ENCODE data around the gene AGER. TPM values are rescaled to one million over a fixed set of nuclear protein-coding genes. Genes with fewer than 3 reads are reported as not detected.

Gene AGER
- total RNA-seq, 1 donor from 2014 or later: 1,590 TPM

- Histone ChIP-seq H3K27me3 (peaks cover 27% of the 10 kb centered on the region), H3K9me3 (no peaks in the 10 kb centered on the region), H3K36me3 (no peaks in the 10 kb centered on the region), H3K4me3 (peak within 1 kb of the TSS; percentile 75), H3K27ac (no peak within 1 kb of the TSS), H3K4me1 (peaks cover 28% of the 10 kb centered on the region)
- TF ChIP-seq, protein P1, sequence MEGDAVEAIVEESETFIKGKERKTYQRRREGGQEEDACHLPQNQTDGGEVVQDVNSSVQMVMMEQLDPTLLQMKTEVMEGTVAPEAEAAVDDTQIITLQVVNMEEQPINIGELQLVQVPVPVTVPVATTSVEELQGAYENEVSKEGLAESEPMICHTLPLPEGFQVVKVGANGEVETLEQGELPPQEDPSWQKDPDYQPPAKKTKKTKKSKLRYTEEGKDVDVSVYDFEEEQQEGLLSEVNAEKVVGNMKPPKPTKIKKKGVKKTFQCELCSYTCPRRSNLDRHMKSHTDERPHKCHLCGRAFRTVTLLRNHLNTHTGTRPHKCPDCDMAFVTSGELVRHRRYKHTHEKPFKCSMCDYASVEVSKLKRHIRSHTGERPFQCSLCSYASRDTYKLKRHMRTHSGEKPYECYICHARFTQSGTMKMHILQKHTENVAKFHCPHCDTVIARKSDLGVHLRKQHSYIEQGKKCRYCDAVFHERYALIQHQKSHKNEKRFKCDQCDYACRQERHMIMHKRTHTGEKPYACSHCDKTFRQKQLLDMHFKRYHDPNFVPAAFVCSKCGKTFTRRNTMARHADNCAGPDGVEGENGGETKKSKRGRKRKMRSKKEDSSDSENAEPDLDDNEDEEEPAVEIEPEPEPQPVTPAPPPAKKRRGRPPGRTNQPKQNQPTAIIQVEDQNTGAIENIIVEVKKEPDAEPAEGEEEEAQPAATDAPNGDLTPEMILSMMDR (IDR thresholded peaks at IDR 0.05): no peak
- DNase-seq (no peak), ATAC-seq (no peak)
- intact Hi-C loops (cut with DNase I): no loop called here
Measured at GRCh38 chr6:32151863-32152768, 31.9 kb downstream of the AGER start, which contains the start of gene PRRT1. TSS of gene PRRT1 (minus strand) at chr6:32151939. CDS start at chr6:32151827, 112 bp downstream.

GRCh38 chr6:32151181-32151862 lies 32.7 kb downstream of the AGER start:
- H3K4me3 ChIP-seq: peak overlapping the region; percentile 75
- ATAC-seq (no peak), DNase-seq (no peak)
- no peak overlapping the region for H3K27ac ChIP-seq
- H3K27me3 ChIP-seq: peaks cover 27% of the 10 kb centered on the region
- no peaks in the 10 kb centered on the region for H3K36me3 ChIP-seq
- intact Hi-C loops (cut with DNase I): no loop called here
- H3K9me3 ChIP-seq: no peaks in the 10 kb centered on the region
- TF ChIP-seq, protein P1 (IDR thresholded peaks at IDR 0.05): no peak
- peaks cover 28% of the 10 kb centered on the region for H3K4me1 ChIP-seq

DNA sequence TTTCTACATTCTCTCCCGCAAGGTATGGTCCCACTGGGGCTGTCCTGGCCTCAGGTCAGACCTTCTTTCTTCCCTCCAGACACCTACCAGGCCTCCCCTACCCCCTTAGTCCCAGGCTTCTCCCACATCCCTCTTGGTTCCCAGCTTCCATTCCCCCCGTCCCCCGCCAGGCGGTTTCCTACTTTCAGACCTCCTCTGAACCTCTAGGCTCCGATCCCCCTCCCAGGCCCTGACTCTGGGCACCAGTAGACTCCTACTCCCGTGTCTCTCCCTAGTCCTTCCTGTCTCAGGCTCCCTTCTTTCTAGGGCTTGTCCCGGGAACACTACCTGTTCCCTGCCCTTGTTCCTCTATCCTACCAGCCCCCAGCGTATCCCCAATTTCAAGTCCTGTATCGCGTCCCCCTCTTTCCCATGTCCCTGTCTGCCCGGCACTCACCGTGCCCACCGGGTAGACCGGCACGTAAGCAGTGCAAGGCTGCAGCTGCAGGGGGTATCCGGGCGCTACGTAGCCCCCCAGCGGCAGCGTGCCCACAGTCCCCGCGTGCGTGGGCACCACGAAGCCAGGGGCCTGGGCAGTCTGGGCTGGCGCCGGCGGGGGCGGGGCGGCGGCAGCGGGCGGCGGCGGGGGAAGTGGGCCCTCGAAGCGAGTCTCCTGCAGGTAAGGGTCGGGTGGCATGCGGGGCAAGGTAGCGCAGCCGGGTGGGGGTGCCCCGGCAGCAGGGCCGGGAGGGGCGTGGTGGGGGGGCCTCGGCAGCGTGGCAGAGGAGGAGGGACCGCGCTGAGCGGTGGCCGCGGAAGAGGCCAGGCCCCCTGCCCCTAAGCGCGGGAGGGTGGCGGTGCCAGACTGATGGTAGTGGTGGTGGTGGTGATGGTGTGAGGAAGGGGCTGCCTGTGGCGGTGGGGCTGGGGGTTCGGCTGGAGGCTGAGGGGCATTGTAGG lies 33.9 kb downstream of the AGER start:
- peaks cover 28% of the 10 kb centered on the region for H3K4me1 ChIP-seq
- intact Hi-C loops (cut with DNase I): no loop called here
- H3K4me3 ChIP-seq: no peak overlapping the region
- ATAC-seq (no peak), DNase-seq (no peak)
- TF ChIP-seq, protein P1 (IDR thresholded peaks at IDR 0.05): no peak
- H3K27ac ChIP-seq: no peak overlapping the region
- peaks cover 27% of the 10 kb centered on the region for H3K27me3 ChIP-seq
- no peaks in the 10 kb centered on the region for H3K36me3 ChIP-seq
- H3K9me3 ChIP-seq: no peaks in the 10 kb centered on the region

- no peak for DNase-seq
- H3K9me3 ChIP-seq: no peaks in the 10 kb centered on the region
- peaks cover 27% of the 10 kb centered on the region for H3K27me3 ChIP-seq
- no peak for ATAC-seq
- H3K36me3 ChIP-seq: no peaks in the 10 kb centered on the region
- TF ChIP-seq, protein P1 (IDR thresholded peaks at IDR 0.05): no peak
- H3K27ac ChIP-seq: no peak overlapping the region
- peaks cover 21% of the 10 kb centered on the region for H3K4me1 ChIP-seq
- H3K4me3 ChIP-seq: peak overlapping the region; percentile 14
- intact Hi-C loops (cut with DNase I): no loop called here
Measured at GRCh38 chr6:32149092-32149755, 34.8 kb downstream of the AGER start.

Measured in upper lobe of right lung (tissue), 1 donor.